Epithelial cell of proximal tubule (primary cell): ENCODE results near the gene MRPS9. TPM values are rescaled to one million over a fixed set of nuclear protein-coding genes. Genes with fewer than 3 reads are reported as not detected.

Experiments
- DNase-seq: peaks from one replicate; pipeline ENCODE4 v3.0.0-alpha.2; 2011; ENCODE audit warnings: low read depth
- H3K4me3 ChIP-seq: 2 replicates; pipeline ENCODE4 v1.5.1; 2011; ENCODE audit warnings: low read depth, mild to moderate bottlenecking, low read length
- total RNA-seq: library from RNA; depleted of rRNA; stranded (reverse); fragments of >200 nt; gene quantifications from 2 replicates; pipeline ENCODE4 v1.2.3, GENCODE V29; 2015
- TF ChIP-seq, protein P1 (sequence below): conservative IDR thresholded peaks from 2 replicates; pipeline ENCODE4 v1.5.1; 2012; ENCODE audit warnings: low read depth, mild to moderate bottlenecking, low read length

The MRPS9 gene
- total RNA-seq, 1 donor from 2014 or later = 34.7 TPM

DNA sequence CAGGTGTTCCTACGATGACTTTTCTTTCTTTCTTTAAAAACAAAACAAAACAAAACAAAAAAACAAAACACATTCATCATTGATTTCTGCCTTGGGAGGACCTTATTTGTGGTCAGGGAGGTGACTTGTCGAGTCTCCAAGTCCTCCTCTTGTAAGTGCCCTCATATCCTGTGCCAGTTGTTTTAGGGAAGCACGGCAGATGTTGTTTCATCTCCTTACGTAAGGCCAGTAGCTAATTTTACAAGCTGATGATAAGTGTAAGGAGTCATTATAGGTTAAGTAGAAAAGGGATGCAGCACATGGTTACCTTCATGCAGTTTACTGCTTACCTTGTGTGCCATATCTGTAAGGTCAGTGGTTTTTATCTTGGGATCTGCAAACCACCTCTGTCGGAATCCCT lies 52.2 kb downstream of the MRPS9 start:
- no peak overlapping the region for H3K4me3 ChIP-seq
- no peak for DNase-seq
- TF ChIP-seq, protein P1, sequence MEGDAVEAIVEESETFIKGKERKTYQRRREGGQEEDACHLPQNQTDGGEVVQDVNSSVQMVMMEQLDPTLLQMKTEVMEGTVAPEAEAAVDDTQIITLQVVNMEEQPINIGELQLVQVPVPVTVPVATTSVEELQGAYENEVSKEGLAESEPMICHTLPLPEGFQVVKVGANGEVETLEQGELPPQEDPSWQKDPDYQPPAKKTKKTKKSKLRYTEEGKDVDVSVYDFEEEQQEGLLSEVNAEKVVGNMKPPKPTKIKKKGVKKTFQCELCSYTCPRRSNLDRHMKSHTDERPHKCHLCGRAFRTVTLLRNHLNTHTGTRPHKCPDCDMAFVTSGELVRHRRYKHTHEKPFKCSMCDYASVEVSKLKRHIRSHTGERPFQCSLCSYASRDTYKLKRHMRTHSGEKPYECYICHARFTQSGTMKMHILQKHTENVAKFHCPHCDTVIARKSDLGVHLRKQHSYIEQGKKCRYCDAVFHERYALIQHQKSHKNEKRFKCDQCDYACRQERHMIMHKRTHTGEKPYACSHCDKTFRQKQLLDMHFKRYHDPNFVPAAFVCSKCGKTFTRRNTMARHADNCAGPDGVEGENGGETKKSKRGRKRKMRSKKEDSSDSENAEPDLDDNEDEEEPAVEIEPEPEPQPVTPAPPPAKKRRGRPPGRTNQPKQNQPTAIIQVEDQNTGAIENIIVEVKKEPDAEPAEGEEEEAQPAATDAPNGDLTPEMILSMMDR = no peak

DNA sequence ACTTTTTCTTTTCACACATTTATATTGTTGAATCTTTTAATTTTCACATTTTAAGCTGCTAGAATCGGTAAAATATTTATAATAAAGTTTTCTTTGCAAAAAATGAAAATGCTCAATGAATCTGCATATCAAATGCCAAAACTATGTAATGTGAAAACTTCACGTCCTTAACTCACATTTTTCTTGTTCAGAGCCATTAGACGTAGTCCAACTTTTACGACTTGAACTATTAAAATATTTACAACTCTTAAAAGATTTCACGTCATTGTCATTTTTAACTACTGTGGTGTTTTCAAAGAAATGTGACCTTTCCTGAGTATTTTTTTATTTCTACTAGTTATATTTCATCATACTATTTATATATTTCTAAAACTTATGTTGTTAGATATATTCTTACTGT lies 54.9 kb downstream of the MRPS9 start:
- no peak overlapping the region for H3K4me3 ChIP-seq
- no peak for DNase-seq
- TF ChIP-seq, protein P1 = no peak

DNA sequence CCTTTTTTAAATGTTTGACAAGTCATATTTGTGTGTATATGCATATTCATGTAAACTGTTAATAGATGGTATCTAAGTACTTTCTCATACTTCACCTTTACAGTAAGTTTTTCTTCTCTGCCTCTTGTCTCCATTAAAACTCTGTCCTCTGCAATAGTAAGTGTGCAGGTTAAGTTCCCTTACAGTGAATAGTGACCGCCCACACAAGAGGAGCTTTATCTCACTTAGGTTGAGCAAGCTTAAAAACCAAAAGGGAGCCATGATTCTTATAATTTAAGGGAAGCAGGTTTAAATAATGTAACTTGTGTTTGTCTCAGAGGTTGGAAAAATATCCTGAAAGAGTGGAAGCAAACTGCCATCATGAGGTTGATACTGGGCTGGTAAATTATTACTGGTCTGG lies 61.3 kb downstream of the MRPS9 start:
- TF ChIP-seq, protein P1 = no peak
- H3K4me3 ChIP-seq = no peak overlapping the region
- DNase-seq = no peak

DNA sequence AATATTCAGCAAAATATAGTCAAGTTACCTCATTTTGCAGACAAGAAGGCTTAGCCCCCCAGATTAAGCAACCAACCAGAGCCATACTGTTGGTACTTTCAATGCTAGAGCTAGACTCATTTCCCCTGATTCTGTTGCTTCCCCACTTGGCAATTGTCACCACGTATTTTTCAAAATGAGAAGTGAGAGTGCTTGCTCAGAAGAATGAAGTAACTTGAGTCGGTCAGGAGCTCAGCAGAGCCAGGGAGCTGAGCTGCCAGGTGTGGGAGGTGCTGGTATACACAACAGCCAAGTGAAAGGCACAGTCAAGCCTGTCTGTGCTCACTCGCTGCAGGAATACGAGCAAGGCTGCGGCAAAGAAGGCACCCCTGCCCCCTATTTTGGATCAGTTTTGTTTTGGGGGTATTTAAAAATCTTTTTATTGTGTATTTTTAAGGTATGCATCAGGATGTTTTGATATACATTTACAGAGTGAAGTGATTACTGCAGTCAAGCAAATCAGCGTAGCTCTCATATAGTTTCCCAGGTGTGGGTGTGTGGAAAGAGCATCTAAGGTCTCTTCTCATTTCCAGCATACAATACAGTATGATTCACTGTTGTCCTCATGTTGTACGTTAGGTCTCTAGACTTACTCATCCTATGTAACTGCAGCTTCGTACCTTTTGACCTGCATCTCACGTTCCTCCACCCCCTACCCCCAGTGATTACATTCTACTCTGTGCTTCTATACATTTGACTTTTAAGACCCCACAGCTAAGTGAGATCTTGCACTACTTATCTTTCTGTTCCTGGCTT lies 62.4 kb downstream of the MRPS9 start:
- TF ChIP-seq, protein P1 = no peak
- DNase-seq = no peak
- no peak overlapping the region for H3K4me3 ChIP-seq

DNA sequence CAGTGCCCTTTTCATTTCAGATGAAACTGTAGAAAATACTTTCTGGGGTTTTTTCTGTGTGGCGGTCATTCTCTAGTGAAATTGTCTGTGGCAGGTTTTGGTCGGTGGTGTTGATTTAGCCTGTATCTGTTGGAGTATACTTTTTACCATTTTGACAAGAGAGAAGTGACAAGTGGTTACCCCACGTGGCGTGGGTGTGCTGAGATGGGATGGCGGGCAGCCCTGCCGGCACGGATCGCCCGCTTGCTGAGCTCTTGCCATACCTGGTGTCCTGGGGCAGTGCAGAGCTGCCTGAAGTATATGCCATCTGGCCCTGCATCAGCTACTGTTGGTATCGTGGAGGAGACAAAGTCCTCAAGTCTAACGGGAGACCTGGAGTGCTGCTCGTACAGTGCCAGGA lies 64.1 kb downstream of the MRPS9 start:
- no peak overlapping the region for H3K4me3 ChIP-seq
- DNase-seq = no peak
- TF ChIP-seq, protein P1 = no peak

DNA sequence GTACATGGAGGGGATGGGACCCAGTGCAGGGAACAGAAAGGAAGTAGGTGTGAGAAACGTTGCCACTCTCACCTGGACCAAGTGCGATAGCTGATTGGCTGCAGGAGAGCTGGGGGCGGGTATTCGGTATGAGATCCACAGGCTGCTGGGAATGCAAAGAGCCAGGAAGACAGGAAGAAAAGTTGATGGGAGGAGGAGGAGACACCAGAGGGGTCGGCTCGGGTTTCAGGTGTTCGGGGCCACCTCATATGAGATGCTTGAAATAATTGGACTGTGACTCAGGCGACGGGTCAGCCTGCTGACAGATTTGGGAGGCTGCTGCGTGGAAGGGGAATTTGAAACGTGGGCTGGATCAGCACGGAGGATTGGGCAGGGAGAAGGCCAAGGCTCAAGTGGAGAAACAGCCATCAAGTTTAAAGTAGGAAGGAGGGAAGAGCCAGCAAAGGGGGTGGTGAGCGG lies 65.1 kb downstream of the MRPS9 start:
- TF ChIP-seq, protein P1 = no peak
- no peak overlapping the region for H3K4me3 ChIP-seq
- no peak for DNase-seq

DNA sequence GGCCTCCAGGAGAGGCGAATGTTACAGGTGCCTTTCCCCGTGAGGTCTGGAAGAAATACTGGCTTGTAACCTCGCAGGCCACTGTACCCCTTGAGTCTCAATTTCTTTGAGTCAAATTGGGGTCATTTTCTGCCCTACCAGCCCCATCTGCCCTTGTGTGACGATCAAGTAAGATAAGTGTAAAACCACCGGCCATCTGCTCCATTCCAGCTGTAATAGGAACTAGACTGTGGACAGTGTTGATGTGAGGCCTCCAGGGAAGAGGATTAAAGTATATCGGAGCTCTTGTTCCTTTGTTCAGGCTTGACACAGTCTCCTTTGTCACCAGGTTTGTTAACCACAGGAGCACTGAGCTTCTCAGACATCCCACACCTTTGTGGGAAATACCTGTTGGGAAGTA lies 65.6 kb downstream of the MRPS9 start:
- H3K4me3 ChIP-seq = no peak overlapping the region
- DNase-seq = no peak
- TF ChIP-seq, protein P1 = no peak
